Measurements from ENCODE around the gene SLC2A9.

DNA sequence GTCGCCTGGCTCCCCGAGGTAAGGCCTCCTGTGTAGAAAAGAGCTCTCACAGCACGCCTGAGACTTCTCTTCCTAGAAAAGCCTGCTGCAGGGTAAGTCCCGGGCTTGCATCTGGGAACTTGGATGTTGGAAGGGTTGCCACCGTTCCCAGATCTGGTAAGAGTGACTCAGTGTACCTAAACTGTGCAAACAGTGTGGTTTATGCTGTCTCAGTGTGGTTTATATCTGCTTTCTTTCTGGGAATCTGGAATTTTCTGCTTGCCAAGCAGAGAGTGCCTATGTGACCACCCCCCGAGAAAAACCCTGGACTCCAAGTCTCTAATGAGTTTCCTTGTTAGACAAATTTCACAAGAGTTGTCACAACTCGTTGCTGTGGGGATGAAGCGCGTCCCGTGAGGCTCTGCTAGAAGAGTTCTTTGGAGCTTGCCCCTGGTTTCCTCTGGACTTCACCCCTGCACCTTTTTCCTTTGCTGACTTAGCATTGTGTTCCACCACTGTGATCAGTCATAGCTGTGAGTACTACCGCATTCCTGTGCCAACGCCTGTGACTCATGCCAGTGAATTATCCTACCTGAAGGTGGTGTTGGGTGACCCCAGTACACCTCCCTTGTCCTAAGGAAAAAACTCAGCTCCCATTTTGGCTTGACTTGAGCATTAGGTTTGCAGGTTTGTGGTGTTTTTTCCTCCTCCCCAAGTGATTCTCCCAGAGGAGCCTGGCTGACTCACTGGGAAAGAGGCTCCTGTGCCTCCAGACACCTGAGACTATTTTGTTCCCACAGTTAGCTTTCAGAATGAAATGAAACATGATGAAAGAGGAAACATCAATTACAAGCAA lies 14.5 kb downstream of the SLC2A9 start:
- TF ChIP-seq, protein P1, sequence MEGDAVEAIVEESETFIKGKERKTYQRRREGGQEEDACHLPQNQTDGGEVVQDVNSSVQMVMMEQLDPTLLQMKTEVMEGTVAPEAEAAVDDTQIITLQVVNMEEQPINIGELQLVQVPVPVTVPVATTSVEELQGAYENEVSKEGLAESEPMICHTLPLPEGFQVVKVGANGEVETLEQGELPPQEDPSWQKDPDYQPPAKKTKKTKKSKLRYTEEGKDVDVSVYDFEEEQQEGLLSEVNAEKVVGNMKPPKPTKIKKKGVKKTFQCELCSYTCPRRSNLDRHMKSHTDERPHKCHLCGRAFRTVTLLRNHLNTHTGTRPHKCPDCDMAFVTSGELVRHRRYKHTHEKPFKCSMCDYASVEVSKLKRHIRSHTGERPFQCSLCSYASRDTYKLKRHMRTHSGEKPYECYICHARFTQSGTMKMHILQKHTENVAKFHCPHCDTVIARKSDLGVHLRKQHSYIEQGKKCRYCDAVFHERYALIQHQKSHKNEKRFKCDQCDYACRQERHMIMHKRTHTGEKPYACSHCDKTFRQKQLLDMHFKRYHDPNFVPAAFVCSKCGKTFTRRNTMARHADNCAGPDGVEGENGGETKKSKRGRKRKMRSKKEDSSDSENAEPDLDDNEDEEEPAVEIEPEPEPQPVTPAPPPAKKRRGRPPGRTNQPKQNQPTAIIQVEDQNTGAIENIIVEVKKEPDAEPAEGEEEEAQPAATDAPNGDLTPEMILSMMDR (IDR thresholded peaks at IDR 0.05): no peak
- TF ChIP-seq POLR2A (IDR thresholded peaks at IDR 0.05): no peak
